K562 (cell line): Measurements from ENCODE around the gene NTN1. TPM values are rescaled to one million over a fixed set of nuclear protein-coding genes. Genes with fewer than 3 reads are reported as not detected.

Experiments used
- ATAC-seq: fragments of 200-7000 bp; cut with Tn5 transposase; 3 replicates; pipeline ENCODE4 v1.9.1; 2020; ENCODE audit warnings: moderate library complexity
- BruUV-seq: library from RNA; stranded (reverse); fragments of 400-500 nt; replicated peaks from 2 replicates; lab custom pipeline; 2021; lab: Mats Ljungman, UMichigan
- CTCF ChIA-PET: fragments of 300-600 bp; formaldehyde crosslinking; extraction: SDS; loops from one replicate; lab custom pipeline; 2021; ENCODE audit warnings: low intra/inter-chr PET ratio; lab: Yijun Ruan, JAX
- POLR2A ChIA-PET: fragments of 300-600, 350-650 bp; sonication (Branson Sonifier 250); formaldehyde crosslinking; extraction: SDS; loops from one replicate; lab custom pipeline; 2021; ENCODE audit warnings: antibody characterized with exemption, inconsistent platforms; lab: Yijun Ruan, JAX
- DNase-seq, 4 experiments: peaks; one replicate each; pipeline versions ENCODE4 v3.0.0 to v3.0.0-alpha.2; 2011 to 2018; ENCODE audit warnings: low spot score in 3 of 4, mixed read lengths in 3 of 4; ENCODE audit errors: extremely low read depth in 1 of 4
- FAIRE-seq: peaks from 2 replicates; lab custom pipeline; 2011; peaks lifted over from hg19 to GRCh38; lab: Jason Lieb, UNC
- H2AFZ ChIP-seq: 2 replicates; pipeline ENCODE4 v1.6.0; 2011; ENCODE audit warnings: low read depth, low read length, control low read depth, inconsistent platforms
- H3K27ac ChIP-seq: fragments of 200-600 bp; 3 replicates; pipeline ENCODE4 v1.8.0; 2011; ENCODE audit warnings: low read depth, mild to moderate bottlenecking, control low read depth, inconsistent platforms, low read length, moderate library complexity, mixed read lengths; ENCODE audit errors: extremely low read depth
- H3K27me3 ChIP-seq, 2 experiments: fragments of 300-600 bp in 1 of 2; 2 replicates in 1 of 2; 3 replicates in 1 of 2; pipeline versions ENCODE4 v1.6.0 to v1.8.0; 2011; ENCODE audit warnings: inconsistent platforms in 2 of 2, low read length in 2 of 2, mild to moderate bottlenecking in 1 of 2, mixed read lengths in 1 of 2, moderate library complexity in 1 of 2; ENCODE audit not compliant: control insufficient read depth in 2 of 2, insufficient read depth in 2 of 2
- H3K36me3 ChIP-seq: fragments of 300-600 bp; 3 replicates; pipeline ENCODE4 v1.8.0; 2011; ENCODE audit warnings: mild to moderate bottlenecking, low read length, inconsistent platforms; ENCODE audit not compliant: control insufficient read depth, insufficient read depth
- H3K4me1 ChIP-seq, 2 experiments: fragments of 200-600 bp in 1 of 2; replicated peaks in 1 of 2; 2 replicates in 1 of 2; 3 replicates in 1 of 2; pipeline versions ENCODE4 v1.5.1 to v1.8.0; 2011; ENCODE audit warnings: inconsistent platforms in 2 of 2, low read length in 2 of 2, mild to moderate bottlenecking in 1 of 2, mixed read lengths in 1 of 2, moderate library complexity in 1 of 2; ENCODE audit not compliant: control insufficient read depth in 2 of 2, insufficient read depth in 2 of 2
- H3K4me2 ChIP-seq: 2 replicates; pipeline ENCODE4 v1.6.1; 2011; ENCODE audit warnings: low read length, control low read depth, inconsistent platforms, mixed read lengths; ENCODE audit not compliant: insufficient read depth
- H3K4me3 ChIP-seq: fragments of 200-600 bp; sonication (generic), shearing (Covaris generic); 2 replicates; pipeline ENCODE4 v1.5.1; 2016; ENCODE audit warnings: control low read depth, inconsistent platforms
- H3K79me2 ChIP-seq: fragments of 200-600 bp; 3 replicates; pipeline ENCODE4 v1.8.0; 2011; ENCODE audit warnings: low read length, inconsistent platforms; ENCODE audit not compliant: control insufficient read depth, insufficient read depth
- H3K9ac ChIP-seq, 2 experiments: 2 replicates each; pipeline versions ENCODE4 v1.6.0 to v1.6.1; 2011; ENCODE audit warnings: low read depth in 2 of 2, low read length in 2 of 2, control low read depth in 1 of 2, inconsistent platforms in 1 of 2, mild to moderate bottlenecking in 1 of 2, mixed read lengths in 1 of 2; ENCODE audit not compliant: insufficient read depth in 1 of 2
- H3K9me1 ChIP-seq: one replicate; pipeline ENCODE4 v1.6.0; 2011; ENCODE audit warnings: inconsistent platforms, mild to moderate bottlenecking, low read length, moderate library complexity; ENCODE audit not compliant: control insufficient read depth, insufficient read depth
- H3K9me3 ChIP-seq: replicated peaks from 2 replicates; pipeline ENCODE4 v1.5.1; 2011; ENCODE audit warnings: low read depth, low read length, inconsistent platforms; ENCODE audit not compliant: control insufficient read depth, insufficient read depth
- H4K20me1 ChIP-seq: replicated peaks from 2 replicates; pipeline ENCODE4 v1.6.1; 2011; ENCODE audit warnings: low read length, inconsistent platforms, mixed read lengths; ENCODE audit not compliant: control insufficient read depth, insufficient read depth
- FOS ChIP-seq: IDR thresholded peaks from 3 replicates; pipeline ENCODE4 v1.6.1; 2011; ENCODE audit not compliant: insufficient read length; ENCODE audit errors: extremely low read depth
- NFE2L1 ChIP-seq: fragments of 450-650 bp; IDR thresholded peaks from 2 replicates; pipeline ENCODE4 v1.6.1; 2016; ENCODE audit warnings: missing genetic modification characterization, low read depth, mild to moderate bottlenecking, missing compliant biosample characterization, moderate library complexity, borderline replicate concordance
- RHOXF2B ChIP-seq: fragments of 250-450 bp; sonication (Bioruptor Pico); conservative IDR thresholded peaks from 2 replicates; pipeline ENCODE4 v1.5.1; 2021
- WGBS: fragments of 100-300 bp; shearing (Covaris generic); methylation state at CpG from one replicate; pipeline ENCODE4 v1.1.6; 2016; ENCODE audit warnings: low coverage, mixed read lengths; ENCODE audit not compliant: insufficient coverage; ENCODE audit errors: missing lambda C conversion rate; 5-methylcytosine and 5-hydroxymethylcytosine counted together
- in situ Hi-C: fragments of 300-500 bp; cut with MboI; formaldehyde crosslinking; loops from 4 replicates; pipeline ENCODE4 v1.15.0; 2018; ENCODE audit warnings: inconsistent platforms, mixed read lengths
- intact Hi-C: fragments of 100-400 bp; cut with micrococcal nuclease; formaldehyde crosslinking; loops from 2 replicates; pipeline ENCODE4 v1.14.2; 2022
- polyA plus RNA-seq, 8 experiments: library from polyadenylated mRNA; depleted of rRNA in 4 of 8; stranded (reverse) in 5 of 8; unstranded in 3 of 8; fragments of >200 nt; fragmentation: Nextera tagmentation in 2 of 8; fragmentation: Illumina TruSeq in 1 of 8; extraction: Ambion mirVana in 2 of 8; extraction: Trizol in 1 of 8; gene quantifications; 2 replicates each; pipeline versions ENCODE4 v1.2.1 to v1.2.3, GENCODE V29; 2011 to 2014; ENCODE audit warnings: inconsistent platforms in 1 of 8, missing spikeins in 1 of 8
- total RNA-seq, 7 experiments: library from RNA; depleted of rRNA in 6 of 7; stranded (reverse); fragments of >200 nt in 6 of 7; fragmentation: Illumina TruSeq in 2 of 7; extraction: Trizol in 2 of 7; gene quantifications; 2 replicates each; pipeline versions ENCODE4 v1.2.1 to v1.2.3, GENCODE V29; 2011 to 2021; ENCODE audit warnings: low replicate concordance in 1 of 7
- TF ChIP-seq, protein P1 (sequence below), 2 experiments: fragments of 450-650 bp; IDR thresholded peaks; 2 replicates each; pipeline ENCODE4 v1.6.1; 2018; ENCODE audit warnings: mild to moderate bottlenecking in 2 of 2, low read depth in 1 of 2; ENCODE audit not compliant: partially characterized antibody in 2 of 2

The NTN1 gene
- total and polyA plus RNA-seq, 9 of the 15 experiments (the other 6 are each of a cell fraction or from before 2014, with no cell fraction given) = 0.02 TPM; not detected in 8

DNA sequence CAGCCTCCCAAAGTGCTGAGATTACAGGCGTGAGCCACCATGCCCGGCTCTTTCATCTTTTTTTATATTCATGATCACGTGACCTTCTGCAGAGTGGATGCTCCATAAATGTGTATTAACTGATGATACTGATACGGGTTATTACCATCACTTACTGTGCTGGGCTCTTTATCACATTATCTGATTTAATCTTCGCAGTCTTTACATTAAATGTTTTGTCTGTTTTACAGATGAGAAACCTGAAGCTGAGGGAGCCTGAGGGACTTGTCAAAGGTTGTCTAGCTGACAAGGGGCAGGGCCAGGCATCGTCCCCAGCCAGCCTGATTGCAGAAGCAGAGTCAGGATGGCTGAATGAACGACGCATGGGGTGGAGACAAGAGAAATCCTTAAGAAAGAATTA lies 104.4 kb downstream of the NTN1 start:
- Histone ChIP-seq H3K4me1 (no peaks in the 10 kb centered on the region), H3K9me3 (no peaks in the 10 kb centered on the region), H3K36me3 (no peaks in the 10 kb centered on the region), H3K79me2 (no peaks in the 10 kb centered on the region), H4K20me1 (no peaks in the 10 kb centered on the region; the same call in 1 of the 2 replicates), H3K9ac (no peak overlapping the region), H3K4me2 (no peak overlapping the region), H3K4me3 (no peak overlapping the region), H2AFZ (no peak overlapping the region), H3K9me1 (no peaks in the 10 kb centered on the region), H3K27me3 (peaks cover 0 to 10% of the 10 kb centered on the region in 2 experiments; a peak in 2 of 5 replicates), H3K27ac (no peak overlapping the region)
- WGBS = 0% methylated on average over 8 of the region's 8 CpGs
- no peak for FAIRE-seq
- TF ChIP-seq FOS (no peak), NFE2L1 (no peak), RHOXF2B (CRISPR knock-in tag) (no peak)
- TF ChIP-seq, protein P1, sequence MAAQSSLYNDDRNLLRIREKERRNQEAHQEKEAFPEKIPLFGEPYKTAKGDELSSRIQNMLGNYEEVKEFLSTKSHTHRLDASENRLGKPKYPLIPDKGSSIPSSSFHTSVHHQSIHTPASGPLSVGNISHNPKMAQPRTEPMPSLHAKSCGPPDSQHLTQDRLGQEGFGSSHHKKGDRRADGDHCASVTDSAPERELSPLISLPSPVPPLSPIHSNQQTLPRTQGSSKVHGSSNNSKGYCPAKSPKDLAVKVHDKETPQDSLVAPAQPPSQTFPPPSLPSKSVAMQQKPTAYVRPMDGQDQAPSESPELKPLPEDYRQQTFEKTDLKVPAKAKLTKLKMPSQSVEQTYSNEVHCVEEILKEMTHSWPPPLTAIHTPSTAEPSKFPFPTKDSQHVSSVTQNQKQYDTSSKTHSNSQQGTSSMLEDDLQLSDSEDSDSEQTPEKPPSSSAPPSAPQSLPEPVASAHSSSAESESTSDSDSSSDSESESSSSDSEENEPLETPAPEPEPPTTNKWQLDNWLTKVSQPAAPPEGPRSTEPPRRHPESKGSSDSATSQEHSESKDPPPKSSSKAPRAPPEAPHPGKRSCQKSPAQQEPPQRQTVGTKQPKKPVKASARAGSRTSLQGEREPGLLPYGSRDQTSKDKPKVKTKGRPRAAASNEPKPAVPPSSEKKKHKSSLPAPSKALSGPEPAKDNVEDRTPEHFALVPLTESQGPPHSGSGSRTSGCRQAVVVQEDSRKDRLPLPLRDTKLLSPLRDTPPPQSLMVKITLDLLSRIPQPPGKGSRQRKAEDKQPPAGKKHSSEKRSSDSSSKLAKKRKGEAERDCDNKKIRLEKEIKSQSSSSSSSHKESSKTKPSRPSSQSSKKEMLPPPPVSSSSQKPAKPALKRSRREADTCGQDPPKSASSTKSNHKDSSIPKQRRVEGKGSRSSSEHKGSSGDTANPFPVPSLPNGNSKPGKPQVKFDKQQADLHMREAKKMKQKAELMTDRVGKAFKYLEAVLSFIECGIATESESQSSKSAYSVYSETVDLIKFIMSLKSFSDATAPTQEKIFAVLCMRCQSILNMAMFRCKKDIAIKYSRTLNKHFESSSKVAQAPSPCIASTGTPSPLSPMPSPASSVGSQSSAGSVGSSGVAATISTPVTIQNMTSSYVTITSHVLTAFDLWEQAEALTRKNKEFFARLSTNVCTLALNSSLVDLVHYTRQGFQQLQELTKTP (IDR thresholded peaks at IDR 0.05; ENCODE audit: low read depth in 1 of 2, partially characterized antibody in 2 of 2) = no peak
- no peak for DNase-seq
- in situ Hi-C loops = no loop called here
- ChIA-PET CTCF (no interaction called here), POLR2A (no interaction called here)
- intact Hi-C loops = no loop called here
- BruUV-seq = no TSS peak
- no peak for ATAC-seq
